Mucosa of gallbladder (tissue), 1 donor: ENCODE results near the gene CBFA2T2. TPM values are rescaled to one million over a fixed set of nuclear protein-coding genes. Genes with fewer than 3 reads are reported as not detected.
"Not testable (repeated sequence)": the region's sequence is repeated elsewhere in the genome, so short reads cannot be mapped to it uniquely, and the experiment has no call there.

Experiments used
- DNase-seq: peaks from one replicate; pipeline ENCODE4 v3.0.0-alpha.2; 2020; ENCODE audit warnings: low spot score
- total RNA-seq: library from RNA; stranded (reverse); gene quantifications from one replicate; pipeline ENCODE4 v1.2.1, GENCODE V29; 2021
- donor health status: DM: no; HTN: no; CAD: no.

CBFA2T2 gene
- total RNA-seq, 1 donor from 2014 or later: 21.2 TPM

- DNase-seq: no peak
These were observed 59.5 kb downstream of the CBFA2T2 start for GRCh38 chr20:33549229-33549999.

GRCh38 chr20:33551778-33552177 lies 61.9 kb downstream of the CBFA2T2 start:
- no peak for DNase-seq

DNA sequence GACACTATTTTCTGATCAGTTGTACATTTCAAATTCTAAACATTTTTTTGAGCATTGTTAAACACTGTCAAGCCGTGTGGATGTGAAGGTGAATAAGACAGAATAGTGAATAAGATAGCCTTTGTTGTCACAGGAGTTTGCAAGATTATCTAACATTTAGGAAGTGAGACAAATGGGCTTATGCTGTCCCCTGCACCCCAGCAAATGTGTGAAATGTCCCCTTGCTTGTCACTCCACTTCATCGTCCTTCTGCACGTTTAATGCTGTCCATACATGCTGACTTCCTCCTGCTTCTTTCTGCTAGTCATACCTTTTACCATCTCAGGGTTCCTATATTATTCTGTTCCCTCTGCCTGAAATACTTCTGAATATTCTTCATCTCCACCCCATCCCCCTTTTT lies 62.6 kb downstream of the CBFA2T2 start:
- no peak for DNase-seq

GRCh38 chr20:33553516-33553915 lies 63.6 kb downstream of the CBFA2T2 start:
- no peak for DNase-seq

- peak; percentile 25 for DNase-seq
These were observed 65.1 kb downstream of the CBFA2T2 start for GRCh38 chr20:33554914-33555420.

DNA sequence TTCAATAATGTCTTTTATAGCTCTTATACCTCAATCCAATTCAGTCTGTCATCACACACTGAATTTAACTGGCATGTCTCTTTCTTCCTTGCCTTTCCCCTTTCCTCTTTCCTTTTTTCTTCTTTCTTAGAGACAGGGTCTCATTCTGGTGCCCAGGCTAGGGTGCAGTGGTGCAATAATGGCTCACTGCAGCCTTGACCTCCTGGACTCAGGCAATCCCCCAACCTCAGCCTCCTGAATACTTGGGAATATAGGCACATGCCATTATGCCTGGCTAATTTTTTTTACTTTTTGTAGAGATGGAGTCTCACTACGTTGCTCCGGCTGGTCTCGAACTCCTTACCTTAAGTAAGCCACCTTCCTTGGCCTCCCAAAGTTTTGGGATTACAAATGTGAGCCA lies 65.9 kb downstream of the CBFA2T2 start:
- DNase-seq: no peak

DNA sequence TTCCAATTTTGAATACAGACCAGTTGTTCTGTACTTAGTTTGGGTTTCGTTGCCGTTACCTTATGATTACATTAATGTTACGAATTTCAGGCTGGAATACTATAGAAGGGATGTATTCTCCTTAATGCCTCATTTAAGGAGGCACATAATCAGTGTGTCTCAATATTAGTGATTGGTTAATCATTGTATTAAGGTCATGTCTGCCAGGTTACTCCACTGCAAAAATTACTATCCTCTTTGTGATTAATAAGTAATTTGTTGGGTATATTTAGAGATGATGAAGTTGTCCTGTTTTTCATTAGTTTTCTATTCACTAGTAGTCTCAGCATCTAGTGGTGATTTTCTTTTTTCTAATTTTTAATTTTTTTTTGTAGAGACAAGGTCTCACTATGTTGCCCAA lies 66.3 kb downstream of the CBFA2T2 start:
- DNase-seq: no peak

- DNase-seq: no peak
These were observed 68.7 kb downstream of the CBFA2T2 start for GRCh38 chr20:33558348-33559144.

GRCh38 chr20:33559212-33559611 lies 69.3 kb downstream of the CBFA2T2 start:
- no peak for DNase-seq

DNA sequence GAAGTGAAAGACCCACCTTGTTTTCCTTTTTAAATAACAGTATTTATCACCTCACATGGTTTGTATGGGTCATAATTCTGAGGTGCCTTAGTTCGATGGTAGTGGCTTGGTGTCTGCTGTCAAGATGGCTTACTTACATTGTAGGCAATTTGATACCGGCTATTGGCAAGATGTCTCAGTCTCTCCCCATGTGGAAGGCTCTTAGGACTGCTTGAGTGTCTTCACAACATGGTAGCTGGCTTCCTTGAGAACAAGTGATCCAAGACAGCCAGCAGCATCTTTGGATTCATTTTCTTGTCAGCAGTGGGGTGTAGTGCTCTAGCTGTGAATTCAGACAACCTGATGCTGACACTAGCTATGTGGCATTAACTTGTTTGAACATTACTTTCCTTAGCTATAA lies 70.1 kb downstream of the CBFA2T2 start:
- DNase-seq: no peak

DNA sequence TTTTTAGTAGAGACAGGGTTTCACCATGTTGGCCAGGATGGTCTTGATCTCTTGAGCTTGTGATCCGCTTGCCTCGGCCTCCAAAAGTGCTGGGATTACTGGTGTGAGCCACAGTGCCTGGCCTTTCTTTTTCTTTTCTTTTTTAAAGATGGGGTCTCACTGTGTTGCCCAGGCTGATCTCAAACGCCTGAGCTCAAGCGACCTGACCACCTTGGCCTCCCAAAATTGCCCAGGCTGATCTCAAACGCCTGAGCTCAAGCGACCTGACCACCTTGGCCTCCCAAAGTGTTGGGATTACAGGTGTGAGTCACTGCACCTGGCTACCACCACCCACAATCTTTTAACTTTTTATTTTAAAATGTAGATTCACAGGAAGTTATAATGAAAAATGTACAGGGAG lies 71.2 kb downstream of the CBFA2T2 start:
- not testable (repeated sequence) for DNase-seq

- peak; percentile 79 for DNase-seq
These were observed 72.1 kb downstream of the CBFA2T2 start for GRCh38 chr20:33561692-33562601.

- DNase-seq: no peak
These were observed 73.9 kb downstream of the CBFA2T2 start for GRCh38 chr20:33563788-33564187.

- DNase-seq: no peak
These were observed 77.1 kb downstream of the CBFA2T2 start for GRCh38 chr20:33566781-33567603.

DNA sequence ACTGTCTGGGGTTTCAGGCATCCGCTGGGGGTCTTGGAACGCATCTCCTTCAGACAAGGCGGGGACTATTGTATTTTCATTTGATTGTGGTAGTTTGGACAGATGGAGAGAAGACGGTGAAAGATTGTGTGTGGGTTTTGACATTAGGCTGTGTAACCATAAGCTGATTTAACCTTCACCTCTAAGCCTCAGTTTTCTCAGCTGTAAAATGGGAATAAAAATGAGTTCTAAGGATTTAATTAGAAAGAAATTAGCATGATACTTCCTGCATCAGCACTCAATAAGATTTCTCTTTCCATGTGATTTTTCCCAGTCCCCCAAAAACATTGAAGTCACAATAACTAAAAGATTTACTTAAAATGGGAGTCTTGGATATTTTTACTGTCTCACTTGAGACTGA lies 78.1 kb downstream of the CBFA2T2 start:
- DNase-seq: no peak

DNA sequence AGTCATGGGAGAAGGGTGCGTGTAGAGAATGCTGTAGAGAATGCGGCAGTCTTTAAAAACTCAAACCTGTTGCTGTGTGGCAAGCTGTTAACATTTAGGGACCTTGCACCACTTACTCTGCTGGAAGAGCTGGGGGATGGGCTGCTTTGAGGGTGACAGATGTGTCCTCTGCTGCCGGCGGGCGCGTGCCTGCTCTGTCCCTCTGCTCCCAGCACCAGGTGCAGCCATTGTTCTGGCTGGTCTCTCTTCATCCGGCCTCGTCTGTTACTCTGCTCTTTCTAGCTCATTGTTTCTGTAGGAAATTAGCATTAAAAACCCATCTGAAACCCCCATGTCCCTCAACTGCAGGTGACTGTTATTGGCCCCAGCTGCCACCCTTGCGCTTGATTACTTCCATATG lies 78.5 kb downstream of the CBFA2T2 start:
- no peak for DNase-seq

DNA sequence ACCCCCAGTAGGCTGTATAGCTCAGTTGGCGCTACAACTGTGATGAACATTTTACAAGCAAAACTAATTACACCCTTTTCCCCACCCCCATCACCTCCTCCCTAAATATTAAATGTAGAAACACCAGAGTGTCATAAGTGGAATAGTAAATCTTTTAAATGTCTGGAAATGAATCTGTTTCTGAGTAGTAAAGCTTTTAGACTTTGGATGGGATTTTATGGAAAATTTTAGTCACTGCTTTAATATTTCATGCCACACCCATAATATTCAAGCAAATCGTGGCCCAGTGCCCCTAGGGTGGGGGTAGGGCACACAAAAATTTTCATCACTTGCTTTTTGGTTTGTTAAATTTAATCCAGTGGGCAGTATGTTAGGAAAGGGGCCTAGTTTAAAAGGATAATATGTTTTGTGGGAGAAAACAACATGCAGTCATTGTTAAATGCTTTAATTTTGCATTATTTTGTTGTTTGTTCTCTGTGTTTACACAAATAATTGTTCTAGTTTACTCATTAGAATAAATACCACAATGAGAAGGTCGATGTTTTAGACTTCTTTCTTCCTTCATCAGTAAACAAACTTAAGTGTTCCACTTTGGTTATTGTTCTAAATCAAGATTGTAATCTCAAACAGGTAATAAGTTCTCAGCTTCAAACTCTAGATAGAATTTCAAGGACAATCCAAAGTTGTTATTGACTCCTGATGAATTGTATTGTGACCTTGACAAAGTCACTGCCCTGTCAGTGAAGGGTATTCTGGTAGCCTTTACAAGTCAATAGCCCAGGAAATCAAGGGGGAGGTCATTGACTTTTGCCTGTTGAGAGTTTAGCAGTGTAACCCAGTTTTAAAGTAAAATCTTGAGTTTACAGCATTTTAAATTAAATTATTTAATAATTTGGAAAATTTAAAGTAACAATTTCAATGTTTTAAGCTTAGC lies 79.2 kb downstream of the CBFA2T2 start:
- DNase-seq: no peak

DNA sequence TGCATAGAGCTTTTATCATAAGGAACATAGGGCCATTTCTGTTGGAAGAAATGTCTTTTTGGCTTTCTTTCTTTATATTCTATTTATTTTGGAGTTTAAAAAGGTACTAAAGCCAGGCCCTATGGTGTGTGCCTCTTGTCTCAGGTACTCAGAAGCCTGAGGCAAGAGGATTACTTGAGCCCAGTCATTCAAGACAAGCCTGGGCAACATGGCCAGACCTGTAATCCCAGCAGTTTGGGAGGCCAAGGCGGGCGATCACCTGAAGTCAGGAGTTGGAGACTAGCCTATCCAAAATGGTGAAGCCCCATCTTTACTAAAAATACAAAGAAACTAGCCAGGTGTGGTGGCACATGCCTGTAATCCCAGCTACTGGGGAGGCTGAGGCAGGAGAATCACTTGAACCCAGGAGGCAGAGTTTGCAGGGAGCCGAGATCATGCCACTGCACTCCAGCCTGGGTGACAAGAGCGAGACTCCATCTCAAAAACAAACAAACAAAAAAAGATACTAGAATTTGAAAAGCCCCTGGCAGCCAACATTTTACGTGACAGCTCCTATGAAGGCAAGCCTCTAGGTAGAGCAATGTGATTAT lies 80.0 kb downstream of the CBFA2T2 start:
- no peak for DNase-seq

GRCh38 chr20:33570743-33571142 lies 80.8 kb downstream of the CBFA2T2 start:
- DNase-seq: no peak
